K562 (cell line): ENCODE results near the gene TM7SF2. TPM values are rescaled to one million over a fixed set of nuclear protein-coding genes. Genes with fewer than 3 reads are reported as not detected.

Experiments
- CCNT2 ChIP-seq: IDR thresholded peaks from 2 replicates; pipeline ENCODE4 v1.6.1; 2011; ENCODE audit warnings: borderline replicate concordance, low read depth, mild to moderate bottlenecking, moderate library complexity, mixed read lengths, low read length; ENCODE audit not compliant: insufficient read length; ENCODE audit errors: extremely low read depth
- ETS1 ChIP-seq: conservative IDR thresholded peaks from 2 replicates; pipeline ENCODE4 v1.6.1; 2011; ENCODE audit warnings: low read depth, mild to moderate bottlenecking, low read length; ENCODE audit not compliant: control insufficient read depth
- FOSL1 ChIP-seq: fragments of 200-800 bp; sonication (Bioruptor generic); conservative IDR thresholded peaks from 2 replicates; pipeline ENCODE4 v1.6.1; 2016; ENCODE audit warnings: missing genetic modification characterization, missing compliant biosample characterization
- FOXP4 ChIP-seq: sonication (generic); formaldehyde crosslinking; IDR thresholded peaks from 2 replicates; pipeline ENCODE4 v1.8.0; 2022; ENCODE audit warnings: mild to moderate bottlenecking, missing genetic modification reagents, borderline replicate concordance
- GABPB1 ChIP-seq: sonication (generic); formaldehyde crosslinking; IDR thresholded peaks from 2 replicates; pipeline ENCODE4 v1.8.0; 2022; ENCODE audit warnings: mild to moderate bottlenecking, missing genetic modification reagents
- HMG20B ChIP-seq: fragments of 250-450 bp; sonication (Bioruptor Pico); IDR thresholded peaks from 2 replicates; pipeline ENCODE4 v1.5.0; 2021; ENCODE audit warnings: mild to moderate bottlenecking
- MBD2 ChIP-seq: sonication (generic); IDR thresholded peaks from 2 replicates; pipeline ENCODE4 v1.6.1; 2016; ENCODE audit warnings: low read depth, borderline replicate concordance
- MLLT1 ChIP-seq, 2 experiments: fragments of 450-650 bp; IDR thresholded peaks; 2 replicates each; pipeline ENCODE4 v1.6.1; 2016
- NCOA1 ChIP-seq: fragments of 450-650 bp; IDR thresholded peaks from 2 replicates; pipeline ENCODE4 v1.6.1; 2016; ENCODE audit warnings: low read depth
- TFAM ChIP-seq: fragments of 250-450 bp; sonication (Bioruptor Pico); conservative IDR thresholded peaks from 2 replicates; pipeline ENCODE4 v1.5.0; 2021; ENCODE audit warnings: mild to moderate bottlenecking, moderate library complexity
- TOE1 ChIP-seq, 2 experiments: fragments of 450-650 bp in 1 of 2; sonication (generic) in 1 of 2; formaldehyde crosslinking in 1 of 2; IDR thresholded peaks; 2 replicates each; pipeline versions ENCODE4 v1.7.1 to v1.8.0; 2016 to 2022; ENCODE audit warnings: borderline replicate concordance in 2 of 2, mild to moderate bottlenecking in 2 of 2, antibody characterized with exemption in 1 of 2, inconsistent platforms in 1 of 2, low read depth in 1 of 2, missing genetic modification reagents in 1 of 2, moderate library complexity in 1 of 2
- USF2 ChIP-seq: sonication (generic); formaldehyde crosslinking; IDR thresholded peaks from 2 replicates; pipeline ENCODE4 v1.5.0; 2020; ENCODE audit warnings: missing genetic modification reagents
- ZBTB5 ChIP-seq: fragments of 450-650 bp; IDR thresholded peaks from 2 replicates; pipeline ENCODE4 v1.6.1; 2017; ENCODE audit warnings: antibody characterized with exemption
- polyA plus RNA-seq, 8 experiments: library from polyadenylated mRNA; depleted of rRNA in 4 of 8; stranded (reverse) in 5 of 8; unstranded in 3 of 8; fragments of >200 nt; fragmentation: Nextera tagmentation in 2 of 8; fragmentation: Illumina TruSeq in 1 of 8; extraction: Ambion mirVana in 2 of 8; extraction: Trizol in 1 of 8; gene quantifications; 2 replicates each; pipeline versions ENCODE4 v1.2.1 to v1.2.3, GENCODE V29; 2011 to 2014; ENCODE audit warnings: inconsistent platforms in 1 of 8, missing spikeins in 1 of 8
- total RNA-seq, 7 experiments: library from RNA; depleted of rRNA in 6 of 7; stranded (reverse); fragments of >200 nt in 6 of 7; fragmentation: Illumina TruSeq in 2 of 7; extraction: Trizol in 2 of 7; gene quantifications; 2 replicates each; pipeline versions ENCODE4 v1.2.1 to v1.2.3, GENCODE V29; 2011 to 2021; ENCODE audit warnings: low replicate concordance in 1 of 7
- TF ChIP-seq, protein P1 (sequence below): IDR thresholded peaks from 3 replicates; pipeline ENCODE4 v1.6.1; 2011; ENCODE audit warnings: borderline replicate concordance, mild to moderate bottlenecking, moderate library complexity; ENCODE audit not compliant: insufficient read length; ENCODE audit errors: extremely low read depth

The TM7SF2 gene
- total and polyA plus RNA-seq, 9 of the 15 experiments (the other 6 are each of a cell fraction or from before 2014, with no cell fraction given) = 1.2 to 22.0 (median 14.3) TPM

- TF ChIP-seq, protein P1, sequence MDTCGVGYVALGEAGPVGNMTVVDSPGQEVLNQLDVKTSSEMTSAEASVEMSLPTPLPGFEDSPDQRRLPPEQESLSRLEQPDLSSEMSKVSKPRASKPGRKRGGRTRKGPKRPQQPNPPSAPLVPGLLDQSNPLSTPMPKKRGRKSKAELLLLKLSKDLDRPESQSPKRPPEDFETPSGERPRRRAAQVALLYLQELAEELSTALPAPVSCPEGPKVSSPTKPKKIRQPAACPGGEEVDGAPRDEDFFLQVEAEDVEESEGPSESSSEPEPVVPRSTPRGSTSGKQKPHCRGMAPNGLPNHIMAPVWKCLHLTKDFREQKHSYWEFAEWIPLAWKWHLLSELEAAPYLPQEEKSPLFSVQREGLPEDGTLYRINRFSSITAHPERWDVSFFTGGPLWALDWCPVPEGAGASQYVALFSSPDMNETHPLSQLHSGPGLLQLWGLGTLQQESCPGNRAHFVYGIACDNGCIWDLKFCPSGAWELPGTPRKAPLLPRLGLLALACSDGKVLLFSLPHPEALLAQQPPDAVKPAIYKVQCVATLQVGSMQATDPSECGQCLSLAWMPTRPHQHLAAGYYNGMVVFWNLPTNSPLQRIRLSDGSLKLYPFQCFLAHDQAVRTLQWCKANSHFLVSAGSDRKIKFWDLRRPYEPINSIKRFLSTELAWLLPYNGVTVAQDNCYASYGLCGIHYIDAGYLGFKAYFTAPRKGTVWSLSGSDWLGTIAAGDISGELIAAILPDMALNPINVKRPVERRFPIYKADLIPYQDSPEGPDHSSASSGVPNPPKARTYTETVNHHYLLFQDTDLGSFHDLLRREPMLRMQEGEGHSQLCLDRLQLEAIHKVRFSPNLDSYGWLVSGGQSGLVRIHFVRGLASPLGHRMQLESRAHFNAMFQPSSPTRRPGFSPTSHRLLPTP = no peak
- TF ChIP-seq MLLT1 (IDR thresholded peaks at IDR 0.05) (no peak), FOXP4 (CRISPR knock-in tag) (peak; percentile 95), TOE1 (IDR thresholded peaks at IDR 0.05; ENCODE audit: borderline replicate concordance) (no peak), TOE1 (CRISPR knock-in tag; IDR thresholded peaks at IDR 0.05; ENCODE audit: borderline replicate concordance, low read depth) (no peak; the same call in 1 of the 2 replicates), NCOA1 (no peak), TFAM (CRISPR knock-in tag) (no peak), CCNT2 (peak; percentile 10), USF2 (peak; percentile 38; the same call in 1 of the 2 replicates), ETS1 (no peak), HMG20B (CRISPR knock-in tag) (0 out of 2 replicates have a peak, but pooled peaks have one; percentile 33), ZBTB5 (no peak), MBD2 (no peak), GABPB1 (no peak), FOSL1 (no peak)
These were observed 4.9 kb downstream of the TM7SF2 start (continued) for GRCh38 chr11:65116370-65117205.
